ENCODE data around the gene IMMT. TPM values are rescaled to one million over a fixed set of nuclear protein-coding genes. Genes with fewer than 3 reads are reported as not detected.

Gene IMMT
- total and polyA plus RNA-seq, 2 donors (not counting 1 experiment from before 2014, with no cell fraction given), result 23.5 to 66.0 TPM

GRCh38 chr2:86232373-86232784, 37.1 kb upstream of the IMMT start:
- CTCF ChIA-PET, result interaction anchor here (1.2 kb wide), 1 partner anchor 12 kb away, joined by 4 read pairs; no protein-coding TSS in a partner anchor
- no peaks in the 10 kb centered on the region for H3K9me3 Mint-ChIP-seq (ENCODE audit: insufficient read depth)

More at GRCh38 chr2:86232373-86232784, 37.1 kb upstream of the IMMT start:
- peaks cover 22% of the 10 kb centered on the region for H3K4me1 Mint-ChIP-seq
- H3K27me3 Mint-ChIP-seq, result no peaks in the 10 kb centered on the region
- Histone ChIP-seq H3K36me3 (replicated peaks in 1 of 2; ENCODE audit: control extremely low read depth in 1 of 2, control insufficient read depth in 1 of 2, extremely low read depth in 1 of 2, insufficient read depth in 2 of 2, low read length in 1 of 2) (no peaks in the 10 kb centered on the region), H2AFZ (ENCODE audit: insufficient read depth, low read depth, low read length, poor library complexity, severe bottlenecking) (no peak overlapping the region), H3K27ac (ENCODE audit: low read length in 2 of 2) (no peak overlapping the region), H4K20me1 (ENCODE audit: control insufficient read depth, insufficient read depth, low read length, poor library complexity, severe bottlenecking) (no peaks in the 10 kb centered on the region), H3K4me2 (replicated peaks; ENCODE audit: low read depth, low read length, poor library complexity, severe bottlenecking) (no peak overlapping the region), H3K9ac (ENCODE audit: low read length) (no peak overlapping the region), H3K4me1 (ENCODE audit: control insufficient read depth in 2 of 2, insufficient read depth in 2 of 2, low read length in 2 of 2) (peaks cover 27% of the 10 kb centered on the region in 2 donors), H3K79me2 (ENCODE audit: control insufficient read depth, insufficient read depth, low read length) (no peaks in the 10 kb centered on the region), H3K4me3 (ENCODE audit: control extremely low read depth in 1 of 5, extremely low read depth in 1 of 5, insufficient read depth in 1 of 5, low read depth in 2 of 5, low read length in 4 of 5) (no peak overlapping the region), H3K9me3 (ENCODE audit: control extremely low read depth in 1 of 3, control insufficient read depth in 2 of 3, insufficient read depth in 1 of 3, low read length in 2 of 3) (no peaks in the 10 kb centered on the region), H3K27me3 (replicated peaks in 1 of 4; ENCODE audit: control extremely low read depth in 1 of 4, control insufficient read depth in 3 of 4, insufficient read depth in 4 of 4, low read length in 3 of 4) (no peaks in the 10 kb centered on the region)
- no peak for ATAC-seq (ENCODE audit: low read depth)
- intact Hi-C loops (cut with micrococcal nuclease), result no loop called here
- H3K27ac Mint-ChIP-seq, result no peak overlapping the region
- 93% methylated on average over 15 of the region's 15 CpGs for WGBS (ENCODE audit: insufficient coverage)
- no peak for DNase-seq
- TF ChIP-seq CTCF (IDR thresholded peaks at IDR 0.05) (no peak), EZH2 (IDR thresholded peaks at IDR 0.05; ENCODE audit: borderline replicate concordance, insufficient read depth, low read depth, low read length, poor library complexity, severe bottlenecking) (no peak)
- POLR2A ChIA-PET, result no interaction called here
- no peak overlapping the region for H3K4me3 Mint-ChIP-seq

Data from B cell (primary cell).